ENCODE data around the gene PER3.
A peak's percentile ranks its signal among the peaks of the same experiment; 100 is the strongest.
"Not testable (repeated sequence)": the region's sequence is repeated elsewhere in the genome, so short reads cannot be mapped to it uniquely, and the experiment has no call there.

PER3 gene

GRCh38 chr1:7780976-7781375, 3.1 kb upstream of the PER3 start:
- DNase-seq (ENCODE audit: low spot score), result no peak

GRCh38 chr1:7781501-7781900, 2.6 kb upstream of the PER3 start:
- DNase-seq (ENCODE audit: low spot score), result no peak

DNA sequence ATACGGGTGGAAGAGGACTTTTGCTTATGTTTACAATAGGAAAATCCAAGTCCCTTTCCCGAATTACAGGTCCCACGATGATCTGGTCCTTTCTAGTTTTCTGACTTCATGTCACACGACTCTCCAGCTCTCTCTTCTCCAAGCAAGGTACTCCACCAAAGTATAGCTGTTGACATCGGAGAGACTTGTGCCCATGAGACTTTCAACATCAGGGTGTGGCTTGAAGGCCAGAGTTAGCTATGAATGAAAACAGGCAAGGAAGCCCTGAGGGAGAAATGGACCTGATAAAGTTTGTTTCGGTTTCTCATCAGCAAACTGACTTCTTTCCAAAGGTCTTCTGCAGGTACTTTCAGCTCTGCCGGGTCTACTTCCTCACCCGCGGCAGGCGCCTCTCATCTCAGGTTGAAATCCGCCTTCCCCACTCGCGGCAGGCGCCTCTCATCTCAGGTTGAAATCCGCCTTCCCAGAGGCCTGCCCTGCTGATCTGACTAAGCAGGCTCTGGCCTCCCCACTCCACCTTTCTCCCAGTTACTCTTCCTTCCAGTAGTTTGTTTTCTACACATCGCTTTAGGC, 2.1 kb upstream of the PER3 start:
- no peak for DNase-seq (ENCODE audit: low spot score)

DNA sequence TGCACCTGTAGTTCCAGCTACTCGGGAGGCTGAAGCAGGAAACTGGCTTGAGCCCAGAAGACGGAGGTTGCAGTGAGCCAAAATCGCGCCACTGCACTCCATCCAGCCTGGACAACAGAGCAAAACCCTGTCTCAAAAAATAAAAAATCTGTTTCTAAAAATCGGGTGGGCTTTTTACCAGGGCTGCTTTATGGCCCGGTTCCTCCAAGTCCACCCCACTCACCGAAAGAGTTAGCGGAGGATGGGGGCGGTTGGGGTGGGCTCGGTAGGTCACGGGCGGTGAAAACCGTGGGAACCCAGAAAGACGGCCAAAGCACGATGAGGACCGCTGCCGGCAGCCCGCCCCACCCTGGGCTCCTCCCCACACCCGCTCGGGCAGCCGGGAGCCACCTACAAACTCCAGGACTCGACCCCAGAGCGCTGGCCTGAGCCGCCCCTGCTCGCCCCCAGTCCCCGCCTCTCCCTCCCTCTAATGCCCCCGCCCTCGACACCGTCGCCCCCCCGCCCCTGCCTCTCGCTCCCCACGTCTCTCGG, 846 bp upstream of the PER3 start:
- peak; percentile 70 for DNase-seq (ENCODE audit: low spot score)

GRCh38 chr1:7784492-7785071, 491 bp downstream of the PER3 start:
- no peak for DNase-seq (ENCODE audit: low spot score)

- no peak for DNase-seq (ENCODE audit: low spot score)
These were observed 1.0 kb downstream of the PER3 start for GRCh38 chr1:7785108-7785507.

DNA sequence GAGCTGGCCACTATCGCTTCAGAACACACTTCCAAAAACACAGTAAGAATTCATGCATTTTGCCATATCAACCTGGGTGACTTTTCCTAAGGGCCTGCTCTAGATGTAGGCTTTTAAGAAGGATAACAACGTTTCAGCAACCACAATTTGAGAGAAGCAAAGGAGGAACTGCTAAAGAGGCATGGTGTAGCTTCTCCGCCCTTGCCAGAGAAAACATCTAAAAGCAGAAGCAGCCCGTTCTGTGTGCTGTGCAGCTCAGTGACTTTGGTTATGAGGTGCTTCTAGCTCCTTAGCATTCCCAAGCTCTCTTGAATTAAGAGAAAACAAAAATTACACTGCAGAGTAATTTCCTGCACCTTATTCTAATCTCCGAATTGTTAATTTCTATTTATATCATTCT, 2.7 kb downstream of the PER3 start:
- no peak for DNase-seq (ENCODE audit: low spot score)

GRCh38 chr1:7789828-7790227, 5.7 kb downstream of the PER3 start:
- DNase-seq (ENCODE audit: low spot score), result no peak

DNA sequence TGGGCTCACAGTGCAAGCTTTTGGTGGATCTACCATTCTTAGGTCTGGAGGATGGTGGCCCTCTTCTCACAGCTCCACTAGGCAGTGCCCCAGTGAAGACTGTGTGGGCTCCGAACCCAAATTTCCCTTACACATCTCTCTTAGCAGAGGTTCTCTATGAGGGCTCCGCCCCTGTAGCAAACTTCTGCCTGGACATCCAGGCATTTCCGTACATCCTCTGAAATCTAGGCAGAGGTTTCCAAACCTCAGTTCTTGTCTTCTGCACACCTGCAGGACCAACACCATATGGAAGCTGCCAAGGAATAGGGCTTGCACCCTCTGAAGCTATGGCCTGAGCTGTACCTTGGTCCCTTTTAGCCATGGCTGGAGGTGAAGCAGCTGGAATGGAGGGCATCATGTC, 6.9 kb downstream of the PER3 start:
- DNase-seq (ENCODE audit: low spot score), result not testable (repeated sequence)

DNA sequence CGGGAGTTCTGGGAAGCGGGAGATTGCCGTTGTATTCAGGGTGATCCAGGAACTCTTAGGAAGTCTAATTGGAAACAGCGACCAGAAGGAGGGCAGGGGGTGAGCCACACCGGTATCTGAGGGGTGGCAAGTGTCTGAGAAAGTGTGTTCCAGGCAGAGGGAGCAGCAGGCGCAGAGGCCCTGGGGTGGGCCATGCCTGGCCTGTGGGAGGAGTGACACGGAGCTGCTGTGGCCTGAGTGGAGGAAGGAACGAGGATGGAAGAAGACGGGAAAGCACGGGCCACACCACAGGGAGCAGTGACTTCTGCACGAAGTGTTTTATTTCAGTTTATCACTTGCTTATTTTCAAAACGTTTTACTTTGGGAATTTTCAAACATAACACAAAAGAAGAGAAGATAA, 11.3 kb downstream of the PER3 start:
- no peak for DNase-seq (ENCODE audit: low spot score)

GRCh38 chr1:7805460-7805859, 21.4 kb downstream of the PER3 start:
- DNase-seq (ENCODE audit: low spot score), result no peak

DNA sequence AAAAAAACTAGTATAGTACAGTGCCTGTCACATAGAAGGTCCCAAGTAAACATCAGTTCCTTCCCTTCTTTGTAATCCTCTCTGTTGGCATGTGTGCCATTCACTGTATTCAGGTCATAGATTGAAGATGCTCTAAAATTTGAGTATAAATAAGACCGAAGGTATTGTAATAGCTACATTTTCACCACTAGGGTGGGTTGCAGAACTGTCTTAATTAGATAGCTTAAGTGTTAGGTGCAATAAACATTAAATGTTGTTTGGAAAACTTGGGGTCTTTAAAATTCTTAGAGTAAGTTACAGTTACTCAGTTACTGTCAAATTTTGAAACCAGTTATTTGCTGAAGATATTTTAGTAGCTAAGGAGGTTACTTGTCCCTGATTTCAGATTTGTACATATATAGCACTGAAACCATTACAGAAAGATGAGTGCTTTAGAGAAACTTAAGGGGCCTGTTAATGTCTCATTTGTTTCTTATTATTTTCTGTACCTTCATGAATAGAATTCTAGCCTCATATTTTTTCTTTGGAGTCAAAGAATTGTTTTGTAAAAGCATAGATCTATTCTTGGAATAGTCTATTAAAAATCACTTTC, 24.3 kb downstream of the PER3 start:
- DNase-seq (ENCODE audit: low spot score), result no peak

DNA sequence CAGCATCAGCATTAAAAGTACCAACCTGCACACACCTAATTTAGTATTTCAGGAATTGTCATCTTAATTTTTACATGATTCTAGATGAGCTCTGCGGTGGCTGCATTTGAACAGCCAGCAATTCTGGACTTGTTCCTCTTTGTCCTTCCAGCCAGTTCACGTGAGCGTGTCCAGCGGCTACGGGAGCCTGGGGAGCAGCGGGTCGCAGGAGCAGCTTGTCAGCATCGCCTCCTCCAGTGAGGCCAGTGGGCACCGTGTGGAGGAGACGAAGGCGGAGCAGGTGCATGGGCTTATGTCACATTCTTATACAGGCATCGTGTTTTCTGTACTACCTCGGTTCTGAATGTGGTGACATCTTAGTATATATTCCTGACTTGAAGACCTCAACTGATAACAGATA, 25.7 kb downstream of the PER3 start:
- DNase-seq (ENCODE audit: low spot score), result no peak

DNA sequence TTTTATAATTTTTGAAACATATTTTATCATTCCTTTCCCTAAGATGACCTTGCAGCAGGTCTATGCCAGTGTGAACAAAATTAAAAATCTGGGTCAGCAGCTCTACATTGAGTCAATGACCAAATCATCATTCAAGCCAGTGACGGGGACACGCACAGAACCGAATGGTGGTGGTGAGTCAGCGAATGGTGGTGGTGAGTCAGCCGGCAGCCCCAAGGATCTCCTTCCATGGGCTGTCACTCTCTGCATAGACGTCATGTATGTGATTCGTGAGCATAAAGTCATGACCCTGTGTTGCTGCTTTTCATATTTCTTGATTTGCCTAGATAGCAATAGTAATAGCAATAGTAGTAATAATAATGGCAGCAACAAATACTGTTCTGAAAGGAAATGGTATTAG, 26.3 kb downstream of the PER3 start:
- no peak for DNase-seq (ENCODE audit: low spot score)

- DNase-seq (ENCODE audit: low spot score), result no peak
These were observed 27.4 kb downstream of the PER3 start for GRCh38 chr1:7811476-7811875.

DNA sequence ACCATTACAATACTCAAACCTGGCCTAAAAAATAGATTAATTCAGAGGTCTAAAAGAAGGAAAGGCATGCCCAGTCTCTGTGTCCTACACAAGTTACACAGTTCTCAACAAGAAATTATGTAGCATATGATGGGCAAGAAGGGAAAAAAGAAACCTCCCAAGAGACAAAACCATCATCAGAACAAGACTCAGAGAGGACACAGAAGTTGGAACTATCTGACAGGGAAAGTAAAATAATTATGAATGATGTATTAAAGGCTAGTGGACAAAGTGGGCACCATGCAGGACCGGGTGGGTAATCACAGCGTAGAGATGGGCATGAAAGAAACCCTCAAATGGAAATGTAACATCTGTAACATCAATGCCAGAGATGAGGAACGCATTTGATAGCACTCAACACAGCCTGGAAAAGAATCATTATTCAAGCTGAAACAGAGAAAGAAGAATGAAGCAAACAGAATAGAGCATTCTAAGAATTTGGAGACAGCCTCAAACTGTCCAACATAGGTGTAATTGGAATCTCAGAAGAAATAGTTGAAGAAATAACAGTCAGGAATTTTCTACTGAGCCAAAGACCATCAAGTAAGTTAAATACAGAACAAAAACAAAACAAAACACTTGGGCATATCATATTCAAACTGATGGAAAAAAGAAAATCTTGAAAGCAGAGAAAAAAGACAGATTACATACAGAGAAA, 29.7 kb downstream of the PER3 start:
- DNase-seq (ENCODE audit: low spot score), result no peak

DNA sequence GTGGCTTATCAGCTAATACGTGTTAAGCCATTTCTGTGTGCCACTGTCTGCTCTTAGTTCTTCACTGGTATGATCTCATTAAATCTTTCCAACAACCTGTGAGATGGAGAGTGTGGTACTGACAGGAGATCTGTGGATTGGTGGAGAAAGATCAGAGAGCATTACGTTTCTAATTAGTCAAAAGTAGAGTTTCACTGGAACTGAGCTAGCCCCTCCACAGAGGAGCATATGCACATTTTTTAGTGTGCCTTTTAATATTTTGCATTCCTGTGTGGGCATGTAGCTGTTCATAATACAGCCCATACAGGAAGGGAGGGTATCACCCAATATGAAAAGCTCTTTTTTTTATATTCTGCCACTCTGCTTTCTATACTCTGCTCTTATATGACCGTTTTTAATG, 37.2 kb downstream of the PER3 start:
- no peak for DNase-seq (ENCODE audit: low spot score)

DNA sequence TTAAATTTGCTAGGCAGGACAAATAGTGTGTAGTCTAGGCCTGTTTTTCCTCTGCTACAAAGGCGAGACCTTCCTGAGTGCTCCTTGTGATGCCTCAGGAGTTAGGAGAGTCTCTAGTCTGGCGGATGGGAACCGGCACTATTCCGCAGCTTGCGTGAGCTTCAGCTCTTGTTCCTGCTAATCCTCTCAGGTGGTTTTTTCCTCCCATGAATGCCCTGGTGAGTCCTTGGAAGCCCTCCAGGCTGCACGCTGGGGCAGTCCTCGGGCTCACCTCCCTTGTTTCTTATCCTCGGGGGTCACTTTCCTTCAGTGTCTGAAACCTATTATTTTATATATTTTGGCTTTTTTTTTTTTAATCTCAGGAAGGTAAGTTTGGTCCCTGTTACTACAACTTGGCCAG, 40.6 kb downstream of the PER3 start:
- DNase-seq (ENCODE audit: low spot score), result no peak

DNA sequence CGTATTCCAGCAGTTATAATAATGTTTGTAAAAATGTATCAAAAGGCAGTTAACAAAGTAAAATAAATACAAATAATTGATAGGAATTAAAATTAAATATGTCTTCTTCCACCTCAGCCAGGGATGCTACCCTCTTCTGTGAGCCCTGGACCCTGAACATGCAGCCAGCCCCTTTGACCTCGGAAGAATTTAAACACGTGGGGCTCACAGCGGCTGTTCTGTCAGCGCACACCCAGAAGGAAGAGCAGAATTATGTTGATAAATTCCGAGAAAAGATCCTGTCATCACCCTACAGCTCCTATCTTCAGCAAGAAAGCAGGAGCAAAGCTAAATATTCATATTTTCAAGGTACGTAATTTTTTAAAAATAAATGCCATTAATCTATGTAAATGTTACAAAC, 42.3 kb downstream of the PER3 start:
- no peak for DNase-seq (ENCODE audit: low spot score)

GRCh38 chr1:7827126-7827955, 43.2 kb downstream of the PER3 start:
- no peak for DNase-seq (ENCODE audit: low spot score)

GRCh38 chr1:7831458-7831857, 47.4 kb downstream of the PER3 start:
- no peak for DNase-seq (ENCODE audit: low spot score)

DNA sequence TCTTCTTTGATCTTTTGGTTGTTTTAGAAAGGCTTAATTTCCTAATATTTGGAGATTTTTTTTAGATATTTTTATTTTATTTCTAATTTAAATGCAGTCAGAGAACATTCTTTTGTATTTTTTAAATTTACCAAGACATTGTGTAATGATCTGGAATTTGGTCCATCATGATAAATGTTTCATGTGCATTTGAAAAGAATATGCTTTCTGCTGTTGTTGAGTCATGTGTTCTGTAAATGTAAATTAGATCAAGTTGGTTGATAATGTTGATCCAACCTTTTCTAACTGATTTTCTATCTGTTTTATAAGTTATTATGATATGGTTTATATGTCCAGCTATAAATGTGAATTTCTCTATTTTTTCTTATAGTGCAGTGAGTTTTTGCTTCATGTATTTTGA, 48.9 kb downstream of the PER3 start:
- no peak for DNase-seq (ENCODE audit: low spot score)

All from HuH-7 (cell line).